Measurements from ENCODE around the gene SBSN. TPM values are rescaled to one million over a fixed set of nuclear protein-coding genes. Genes with fewer than 3 reads are reported as not detected.
"Not testable (repeated sequence)": the region's sequence is repeated elsewhere in the genome, so short reads cannot be mapped to it uniquely, and the experiment has no call there.

The SBSN gene
- polyA plus RNA-seq, 3 donors = not detected

- no peak for DNase-seq (ENCODE audit: low read depth in 3 of 3, low spot score in 2 of 3)
Observed at GRCh38 chr19:35483089-35483488, 45.0 kb downstream of the SBSN start.

DNA sequence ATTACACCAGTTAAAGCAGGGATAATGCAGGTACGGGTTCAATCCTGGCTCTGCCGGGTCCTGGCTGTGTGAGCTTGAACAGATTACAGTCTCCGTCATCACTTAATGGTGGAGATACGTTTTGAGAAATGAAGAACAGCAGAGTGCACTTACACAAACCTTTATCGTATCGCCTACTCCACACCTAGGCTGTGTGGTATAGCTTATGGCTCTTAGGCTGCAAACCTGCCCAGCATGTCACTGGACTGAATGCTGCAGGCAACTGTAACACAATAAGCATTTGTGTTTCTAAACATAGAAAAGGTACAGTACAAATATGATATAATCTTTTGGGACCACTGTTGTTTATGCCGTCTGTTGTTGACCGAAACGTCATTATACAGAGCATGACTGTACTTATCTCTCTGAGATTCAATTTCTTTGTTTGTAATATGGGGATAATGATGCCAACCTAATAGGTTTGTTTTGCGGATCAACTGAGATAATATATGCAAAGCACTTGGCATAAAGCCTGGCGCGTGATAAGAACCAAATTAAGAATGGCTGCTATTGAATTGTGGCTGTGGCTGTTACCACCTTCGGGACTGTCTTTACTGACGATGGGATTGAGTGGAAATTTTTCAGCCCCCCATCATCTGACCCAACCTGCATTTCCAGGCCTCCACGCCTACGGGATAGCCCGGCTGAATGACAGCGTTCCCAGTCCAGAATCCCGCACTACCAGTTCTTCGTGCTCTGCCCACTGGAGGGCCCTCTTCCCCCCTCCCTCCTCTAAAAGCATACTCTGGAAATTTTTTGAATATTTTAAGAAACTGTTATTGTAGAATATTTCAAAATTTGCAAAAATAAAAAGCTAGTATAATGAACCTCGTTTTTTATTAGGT lies 49.1 kb downstream of the SBSN start:
- no peak for DNase-seq (ENCODE audit: low read depth in 3 of 3, low spot score in 2 of 3)

- DNase-seq (ENCODE audit: low read depth in 3 of 3, low spot score in 2 of 3) = no peak
Observed at GRCh38 chr19:35476149-35476548, 52.0 kb downstream of the SBSN start.

GRCh38 chr19:35474594-35474993 lies 53.5 kb downstream of the SBSN start:
- DNase-seq (ENCODE audit: low read depth in 3 of 3, low spot score in 2 of 3) = not testable (repeated sequence)

- no peak for DNase-seq (ENCODE audit: low read depth in 3 of 3, low spot score in 2 of 3)
Observed at GRCh38 chr19:35474104-35474503, 54.0 kb downstream of the SBSN start.

Other genes with a start within 250 kb of the SBSN start
- under 1 TPM in 2 of 3 donors, not detected in 1; 0.06 to 0.31 TPM for gene HAMP, start 245.8 kb downstream of the SBSN start, polyA plus RNA-seq (ENCODE audit: insufficient read length in 3 of 3)
- gene MAG, start 236.2 kb downstream of the SBSN start, polyA plus RNA-seq (ENCODE audit: insufficient read length in 3 of 3) = 1 to 10 TPM; 1.9 to 2.7 (median 2.3) TPM
- 1 to 10 TPM; 5.1 to 10.0 (median 8.7) TPM for gene CD22, start 199.1 kb downstream of the SBSN start, polyA plus RNA-seq (ENCODE audit: insufficient read length in 3 of 3)
- gene FFAR1, start 180.4 kb downstream of the SBSN start, polyA plus RNA-seq (ENCODE audit: insufficient read length in 3 of 3) = under 1 TPM; 0.22 to 0.30 (median 0.28) TPM
- gene FFAR3, start 169.9 kb downstream of the SBSN start, polyA plus RNA-seq (ENCODE audit: insufficient read length in 3 of 3) = under 1 TPM in 2 of 3 donors, not detected in 1; 0.14 to 0.31 TPM
- not detected for gene GPR42, start 157.2 kb downstream of the SBSN start, polyA plus RNA-seq (ENCODE audit: insufficient read length in 3 of 3)
- under 1 TPM; 0.28 to 0.86 (median 0.31) TPM for gene FFAR2, start 80.1 kb downstream of the SBSN start, polyA plus RNA-seq (ENCODE audit: insufficient read length in 3 of 3)
- under 1 TPM in 2 of 3 donors, not detected in 1; 0.47 to 0.86 TPM for gene KRTDAP, start 37.8 kb downstream of the SBSN start, polyA plus RNA-seq (ENCODE audit: insufficient read length in 3 of 3)
- gene DMKN, start 14.7 kb downstream of the SBSN start, polyA plus RNA-seq (ENCODE audit: insufficient read length in 3 of 3) = 10 to 100 TPM; 68.1 to 72.6 (median 69.0) TPM
- not detected for gene GAPDHS, start 5.1 kb upstream of the SBSN start, polyA plus RNA-seq (ENCODE audit: insufficient read length in 3 of 3)
- gene TMEM147, start 17.3 kb upstream of the SBSN start, polyA plus RNA-seq (ENCODE audit: insufficient read length in 3 of 3) = 10 to 100 TPM; 84.1 to 99.1 (median 92.9) TPM
- gene ATP4A, start 35.3 kb upstream of the SBSN start, polyA plus RNA-seq (ENCODE audit: insufficient read length in 3 of 3) = under 1 TPM in 1 of 3 donors, not detected in 2; 0.06 TPM
- not detected for gene PMIS2, start 57.9 kb upstream of the SBSN start, polyA plus RNA-seq (ENCODE audit: insufficient read length in 3 of 3)
- 10 to 100 TPM; 19.9 to 21.4 (median 21.4) TPM for gene HAUS5, start 84.4 kb upstream of the SBSN start, polyA plus RNA-seq (ENCODE audit: insufficient read length in 3 of 3)
- gene RBM42, start 100.7 kb upstream of the SBSN start, polyA plus RNA-seq (ENCODE audit: insufficient read length in 3 of 3) = 10 to 100 TPM; 54.6 to 65.5 (median 55.0) TPM
- gene ETV2, start 113.4 kb upstream of the SBSN start, polyA plus RNA-seq (ENCODE audit: insufficient read length in 3 of 3) = 1 to 10 TPM in 1 of 3 donors, under 1 TPM in 2; 0.74 to 1.3 (median 0.75) TPM
- 100 to 1,000 TPM; 394 to 408 (median 402) TPM for gene COX6B1, start 120.0 kb upstream of the SBSN start, polyA plus RNA-seq (ENCODE audit: insufficient read length in 3 of 3)
- 10 to 100 TPM in 2 of 3 donors, under 1 TPM in 1; 0.12 to 18.6 (median 13.4) TPM for gene UPK1A, start 138.2 kb upstream of the SBSN start, polyA plus RNA-seq (ENCODE audit: insufficient read length in 3 of 3)
- under 1 TPM in 2 of 3 donors, not detected in 1; 0.25 to 0.37 TPM for gene ZBTB32, start 176.2 kb upstream of the SBSN start, polyA plus RNA-seq (ENCODE audit: insufficient read length in 3 of 3)
- gene KMT2B, start 189.7 kb upstream of the SBSN start, polyA plus RNA-seq (ENCODE audit: insufficient read length in 3 of 3) = 10 to 100 TPM; 24.8 to 26.6 (median 25.4) TPM
- 1 to 10 TPM; 1.8 to 2.7 (median 2.7) TPM for gene IGFLR1, start 214.1 kb upstream of the SBSN start, polyA plus RNA-seq (ENCODE audit: insufficient read length in 3 of 3)
- gene U2AF1L4, start 217.1 kb upstream of the SBSN start, polyA plus RNA-seq (ENCODE audit: insufficient read length in 3 of 3) = 10 to 100 TPM; 15.2 to 20.9 (median 17.2) TPM
- gene PSENEN, start 217.3 kb upstream of the SBSN start, polyA plus RNA-seq (ENCODE audit: insufficient read length in 3 of 3) = 10 to 100 TPM; 55.6 to 62.0 (median 59.6) TPM
- gene LIN37, start 220.3 kb upstream of the SBSN start, polyA plus RNA-seq (ENCODE audit: insufficient read length in 3 of 3) = 10 to 100 TPM; 11.3 to 11.7 (median 11.6) TPM
- gene HSPB6, start 228.7 kb upstream of the SBSN start, polyA plus RNA-seq (ENCODE audit: insufficient read length in 3 of 3) = 10 to 100 TPM; 17.5 to 21.5 (median 18.7) TPM
- gene PROSER3, start 229.9 kb upstream of the SBSN start, polyA plus RNA-seq (ENCODE audit: insufficient read length in 3 of 3) = 10 to 100 TPM; 12.9 to 14.7 (median 14.5) TPM
- gene ARHGAP33, start 247.3 kb upstream of the SBSN start, polyA plus RNA-seq (ENCODE audit: insufficient read length in 3 of 3) = 10 to 100 TPM; 11.0 to 16.1 (median 12.5) TPM